Superior temporal gyrus (tissue), 1 donor: ENCODE results near the gene CIT.

ENCODE experiments used
- DNase-seq: peaks from one replicate; pipeline ENCODE4 v3.0.0-alpha.2; 2016; ENCODE audit errors: extremely low spot score

The CIT gene

DNA sequence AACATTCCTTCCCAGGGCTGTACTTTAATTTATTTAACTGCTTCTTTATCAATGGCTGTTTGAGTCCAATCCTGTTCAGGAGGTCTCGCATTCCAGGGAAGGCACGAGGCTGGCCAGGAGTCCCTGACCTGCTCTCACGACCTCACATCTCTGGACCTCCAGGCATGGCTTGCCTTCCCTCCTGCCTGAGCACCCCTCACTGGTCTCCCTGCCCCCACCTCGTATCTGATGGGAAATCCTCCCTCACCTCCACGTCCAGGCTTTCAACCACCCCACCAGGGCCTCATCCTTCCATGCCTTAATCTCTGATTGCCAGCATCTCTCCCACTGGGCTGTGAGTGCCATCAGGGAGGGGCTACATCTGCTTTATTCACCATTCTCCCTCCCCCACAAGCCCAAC is 180.2 kb downstream of the CIT start:
- DNase-seq = no peak

DNA sequence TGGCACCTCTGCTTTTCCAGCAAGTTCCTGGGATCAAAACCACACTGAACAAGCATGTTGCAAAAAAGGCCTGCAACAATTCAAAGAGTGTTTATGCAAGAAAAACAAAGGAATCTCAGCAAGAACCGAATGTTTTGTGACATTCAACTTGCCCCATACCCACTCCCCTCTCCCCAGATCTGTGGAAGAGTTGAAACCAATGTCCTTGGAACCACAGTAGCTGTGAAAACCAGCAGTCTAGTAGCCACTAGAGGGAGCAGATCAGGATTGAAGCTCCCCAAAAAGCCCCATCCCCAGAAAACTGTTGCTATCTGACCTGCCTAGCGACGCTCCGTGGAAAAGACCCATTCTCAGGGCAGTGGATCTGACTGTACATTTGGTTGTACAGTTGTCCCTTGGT is 182.1 kb downstream of the CIT start:
- no peak for DNase-seq

DNA sequence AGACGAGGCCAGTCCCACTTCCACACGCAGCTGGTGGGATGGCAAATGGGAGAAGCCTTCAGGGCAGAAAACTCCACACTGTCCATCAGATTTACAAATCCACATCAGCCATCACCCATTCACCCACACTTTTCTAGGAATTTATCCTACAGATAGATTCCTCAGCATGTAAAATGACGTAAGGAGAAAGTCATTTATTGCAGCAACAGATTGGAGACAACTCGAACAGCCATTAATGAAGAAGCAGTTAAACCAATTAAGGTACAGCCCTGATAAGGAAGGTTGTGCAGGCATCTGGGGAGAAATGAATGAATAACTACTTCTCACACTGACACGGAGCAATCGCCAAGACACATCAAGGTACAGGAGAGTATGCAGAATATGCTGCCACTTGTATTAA is 183.0 kb downstream of the CIT start:
- DNase-seq = no peak

DNA sequence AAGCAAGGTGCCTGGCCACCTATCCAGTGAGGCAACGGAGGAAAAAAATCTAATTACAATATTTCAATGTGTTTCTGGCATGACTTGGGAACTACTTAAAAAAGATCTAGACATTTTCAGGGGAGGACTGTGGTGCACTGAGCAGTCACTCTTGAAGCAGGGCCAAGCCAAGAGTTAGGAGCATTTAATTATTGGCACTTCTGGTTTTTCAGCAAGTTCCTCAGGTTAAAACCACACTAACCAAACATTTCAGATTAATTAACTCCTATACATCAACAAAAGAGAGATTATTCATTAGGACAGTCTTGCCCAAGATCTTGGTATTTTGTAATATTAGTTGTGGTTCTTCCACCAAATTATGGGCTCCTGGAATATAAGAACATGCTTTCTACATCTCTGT is 183.6 kb downstream of the CIT start:
- no peak for DNase-seq

DNA sequence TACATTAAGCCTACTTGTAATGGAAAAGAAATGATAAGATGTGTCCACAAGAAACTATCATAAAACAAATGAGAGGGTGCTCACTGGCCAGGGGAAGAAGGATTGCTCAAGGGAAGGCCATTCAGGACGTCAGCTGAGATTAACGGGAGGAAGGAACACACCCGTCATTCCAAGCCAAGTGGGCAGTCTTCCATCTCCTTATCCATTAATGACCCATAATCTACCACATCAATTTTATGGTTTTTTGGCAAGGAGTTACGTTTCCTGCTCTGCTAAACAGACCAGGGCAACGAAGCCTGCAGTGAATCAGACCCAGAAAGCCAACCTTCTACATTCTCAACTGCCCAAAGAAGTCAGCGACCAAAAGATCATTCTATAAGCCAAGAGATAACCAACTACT is 184.1 kb downstream of the CIT start:
- DNase-seq = no peak

DNA sequence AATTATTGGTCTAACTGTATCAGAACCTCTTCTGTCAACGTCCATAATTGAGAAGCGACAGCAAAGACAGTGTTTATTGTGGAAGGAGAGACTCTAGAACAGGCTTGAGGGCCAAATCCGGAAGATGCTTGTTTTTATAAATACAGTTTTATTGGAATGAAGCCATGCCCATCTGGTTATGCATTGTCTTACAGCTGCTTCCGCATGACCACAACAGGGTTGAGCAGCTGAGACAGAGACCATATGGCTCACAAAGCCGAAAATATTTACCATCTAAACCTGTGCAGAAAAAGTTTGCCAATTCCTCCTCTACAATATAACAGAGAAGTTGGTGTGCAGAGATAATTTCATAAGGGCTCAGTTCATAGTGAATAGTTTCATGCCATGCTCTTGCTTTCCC is 184.7 kb downstream of the CIT start:
- DNase-seq = peak; percentile 40

DNA sequence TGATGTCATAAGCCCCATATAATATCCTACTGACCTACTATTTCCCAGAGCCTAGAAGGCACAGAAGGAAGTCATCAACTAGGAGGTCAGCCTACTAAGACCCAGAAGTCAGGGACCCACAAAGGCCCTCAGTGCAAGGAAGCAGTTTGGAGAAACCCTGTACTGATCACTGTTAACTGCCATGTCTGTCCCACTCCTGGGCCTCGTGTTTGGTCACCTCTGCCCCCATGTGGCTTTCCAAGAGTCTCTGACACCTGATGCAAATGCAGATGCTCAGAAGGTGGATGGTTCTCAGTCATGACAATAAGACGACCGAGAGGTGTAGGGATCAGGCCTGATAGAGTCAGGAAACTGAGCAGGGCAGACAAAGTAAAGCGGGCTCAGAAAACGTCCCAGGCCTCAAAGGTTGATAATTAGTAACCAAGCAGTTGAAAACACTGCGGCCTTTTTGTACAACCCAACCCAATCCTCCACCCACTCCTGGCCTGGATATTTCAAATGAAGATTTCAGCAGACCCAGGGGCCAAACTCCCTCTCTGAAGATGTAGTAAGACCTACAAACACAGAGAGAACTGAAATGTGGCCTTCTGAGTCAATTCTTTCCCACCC is 185.8 kb downstream of the CIT start:
- DNase-seq = no peak

DNA sequence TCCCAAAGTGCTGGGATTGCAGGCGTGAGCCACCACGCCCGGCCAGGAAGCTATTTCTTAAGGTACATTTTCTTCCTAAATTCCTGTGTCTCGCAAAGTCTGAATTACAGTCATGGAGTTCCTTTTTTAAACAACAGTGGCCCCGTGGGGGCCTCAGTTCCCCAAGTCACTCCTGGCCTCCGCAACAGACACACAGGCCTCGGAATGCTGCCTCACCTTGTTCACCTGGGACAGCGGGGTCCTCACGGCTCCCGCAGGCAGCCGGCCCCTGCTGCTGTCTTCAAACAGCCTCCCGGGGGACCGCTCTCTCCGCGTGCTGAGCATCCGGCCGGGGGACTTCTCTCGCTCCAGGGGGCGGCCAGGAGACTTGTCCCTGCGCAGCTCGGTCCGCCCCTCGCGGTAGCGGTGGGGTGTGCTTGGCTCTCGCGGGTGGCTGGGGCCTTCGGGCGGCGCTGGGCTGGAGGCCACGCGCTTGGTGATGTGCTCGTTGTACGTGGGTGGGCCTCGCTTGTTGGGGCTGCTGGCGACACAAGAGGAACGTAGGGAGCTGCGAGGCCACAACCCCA is 187.1 kb downstream of the CIT start:
- no peak for DNase-seq

DNA sequence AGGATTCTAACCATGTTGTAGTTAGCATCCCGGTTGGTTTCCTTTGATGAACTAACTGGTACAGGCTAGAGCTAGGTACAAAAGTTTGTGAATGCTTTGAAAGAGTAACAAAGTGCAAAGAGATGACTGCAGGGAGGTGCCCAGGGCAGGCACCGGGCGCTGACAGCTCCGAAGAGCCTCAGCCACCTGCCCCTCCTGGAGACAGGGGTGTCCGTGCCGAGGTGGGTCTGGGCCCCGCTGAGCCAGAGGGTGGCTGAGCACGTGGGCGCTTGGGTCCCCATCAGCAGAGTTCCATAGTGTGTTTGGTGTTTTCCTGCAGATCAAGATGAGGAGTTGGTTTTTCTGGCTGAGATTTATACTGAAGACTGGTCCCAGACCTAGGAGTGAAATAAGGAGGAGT is 189.2 kb downstream of the CIT start:
- DNase-seq = no peak

DNA sequence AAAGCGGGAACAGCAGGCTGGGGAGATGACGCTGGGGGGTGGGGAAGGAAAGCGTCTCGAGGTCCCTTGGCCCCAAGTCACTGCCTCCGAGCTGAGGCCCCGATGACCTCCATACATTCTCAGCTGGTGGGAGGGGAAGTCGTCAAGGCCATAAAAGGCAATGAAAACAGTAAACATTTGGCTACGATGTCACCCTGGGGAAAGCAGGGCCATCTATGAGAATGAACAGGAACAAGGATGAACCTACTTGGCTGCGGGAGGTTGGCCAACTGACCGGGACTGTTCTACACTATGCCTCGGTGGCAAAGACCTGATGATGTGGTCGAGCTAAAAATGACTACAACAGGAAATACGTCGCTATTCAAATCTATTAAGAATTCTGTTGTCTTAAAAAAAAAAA is 189.7 kb downstream of the CIT start:
- no peak for DNase-seq

DNA sequence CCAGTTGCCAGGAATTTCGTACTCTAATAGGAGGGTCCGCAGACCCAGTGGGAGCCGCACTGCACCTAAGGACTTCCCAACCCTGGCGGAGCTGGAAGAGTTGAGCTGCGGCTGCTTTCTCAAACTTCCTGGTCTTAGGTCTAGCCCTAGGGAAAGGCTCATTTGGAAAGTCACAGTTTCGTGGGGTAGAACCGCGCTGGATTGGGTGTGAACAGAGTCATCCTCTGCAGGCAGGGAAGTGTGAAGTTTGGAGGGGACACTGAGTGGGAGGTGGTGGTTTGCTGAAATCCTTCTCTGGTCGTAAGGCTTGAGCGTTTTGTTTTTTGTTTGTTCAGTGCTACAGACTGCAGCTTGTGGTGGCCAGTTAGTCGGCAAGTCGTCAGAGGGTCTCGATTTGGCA is 190.3 kb downstream of the CIT start:
- DNase-seq = peak; percentile 48

DNA sequence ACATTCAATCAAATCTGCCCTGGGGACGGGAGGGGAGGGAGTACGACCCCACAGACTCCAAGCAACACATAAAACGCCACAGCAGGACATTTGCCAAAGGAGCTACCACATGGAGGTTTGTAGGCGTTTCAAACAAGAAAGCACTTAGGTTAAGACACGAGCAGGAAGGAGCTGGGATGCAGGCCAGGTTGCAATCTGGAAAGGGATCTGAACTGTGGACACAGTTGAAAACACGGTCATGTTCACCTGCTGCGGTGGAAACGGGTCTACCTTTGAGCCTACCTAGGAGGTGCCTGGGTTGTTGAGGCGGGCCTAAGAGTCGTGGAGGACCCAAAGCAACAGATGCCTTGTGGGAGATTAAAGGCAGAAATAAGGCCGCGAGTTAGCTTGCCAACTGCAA is 190.8 kb downstream of the CIT start:
- no peak for DNase-seq

DNA sequence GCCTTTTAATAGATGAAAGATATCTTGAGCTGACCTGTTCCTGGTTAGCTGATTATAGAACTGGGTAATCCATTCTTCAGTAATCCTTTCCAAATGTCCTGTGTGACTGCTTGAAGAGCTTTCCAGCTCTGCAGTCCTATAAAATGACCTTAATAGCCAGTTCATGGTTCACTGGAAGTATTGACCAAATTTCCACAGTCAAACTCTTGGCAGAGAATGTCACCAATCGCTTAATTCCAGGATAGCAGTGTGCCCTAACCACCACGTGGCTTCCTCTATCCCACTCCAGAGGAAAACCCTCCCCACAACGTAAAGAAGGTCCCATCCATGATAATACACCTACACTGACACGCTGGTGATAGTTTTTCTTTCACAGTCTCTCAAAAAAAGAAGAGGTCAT is 191.7 kb downstream of the CIT start:
- no peak for DNase-seq

DNA sequence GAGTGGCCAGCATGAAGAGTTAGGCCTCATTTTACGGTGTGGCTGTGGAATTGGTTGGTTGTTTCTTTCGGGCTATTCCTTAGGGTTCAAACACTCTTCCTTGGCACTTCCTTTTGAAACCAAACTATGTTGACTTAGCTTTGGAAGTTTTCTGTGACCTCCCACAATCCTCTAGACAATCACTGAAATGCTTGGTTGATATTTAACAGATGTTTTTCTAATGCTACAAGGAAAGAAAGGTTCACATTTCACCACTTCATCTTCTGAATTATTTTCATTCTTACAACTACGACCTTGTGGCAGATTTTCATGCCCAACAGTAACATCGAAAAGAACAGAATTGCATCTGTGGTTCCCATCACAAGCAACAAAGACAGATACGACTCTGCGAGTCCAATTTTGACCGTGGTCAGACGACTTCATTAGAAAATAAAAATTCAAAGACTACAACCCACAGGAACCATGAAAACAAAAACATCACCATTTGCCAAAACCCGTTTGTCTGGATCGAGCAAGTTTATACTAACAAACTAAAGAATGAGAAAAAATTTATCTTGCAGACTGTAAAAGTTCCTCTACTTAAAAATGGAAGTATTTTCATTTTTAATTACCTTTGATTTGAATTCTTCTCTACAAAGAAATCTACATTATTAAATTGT is 192.3 kb downstream of the CIT start:
- DNase-seq = no peak

DNA sequence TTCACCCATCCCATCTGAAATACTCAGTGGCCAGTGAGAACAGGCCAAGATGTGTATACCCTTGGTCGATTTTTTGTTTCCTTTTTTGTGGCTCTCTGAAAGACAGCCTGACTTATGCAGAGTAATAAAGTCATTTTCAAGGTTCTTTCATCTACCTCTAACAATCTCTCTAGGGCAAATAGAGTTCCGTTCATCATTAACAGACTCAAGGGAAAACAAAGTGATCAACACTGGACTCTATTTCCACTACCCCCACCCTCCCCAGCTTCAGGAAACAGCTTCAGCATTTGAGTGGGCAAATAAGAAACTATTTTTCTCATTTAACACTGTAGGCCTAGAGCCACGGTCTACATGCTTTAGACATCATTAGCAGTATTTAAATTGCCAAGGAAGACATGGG is 193.3 kb downstream of the CIT start:
- DNase-seq = no peak

DNA sequence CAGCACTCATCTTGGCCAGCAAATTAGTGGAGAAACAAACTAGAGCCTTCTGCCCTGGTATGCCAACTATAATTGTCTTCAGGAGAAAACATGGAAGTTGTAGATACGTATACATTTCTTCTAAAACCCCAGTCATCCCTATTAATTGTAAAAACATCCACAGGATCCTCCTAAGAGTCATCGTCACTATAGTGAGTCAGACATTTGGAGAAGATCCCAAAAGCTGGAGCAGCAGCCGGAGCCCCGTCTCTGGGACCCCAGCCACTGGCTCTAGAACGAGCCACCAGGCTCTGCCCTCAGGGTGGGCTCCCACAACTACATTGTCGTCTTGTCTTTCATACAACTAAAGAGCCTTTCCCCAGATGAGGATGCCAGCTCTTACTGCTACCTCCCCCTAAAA is 193.7 kb downstream of the CIT start:
- no peak for DNase-seq

DNA sequence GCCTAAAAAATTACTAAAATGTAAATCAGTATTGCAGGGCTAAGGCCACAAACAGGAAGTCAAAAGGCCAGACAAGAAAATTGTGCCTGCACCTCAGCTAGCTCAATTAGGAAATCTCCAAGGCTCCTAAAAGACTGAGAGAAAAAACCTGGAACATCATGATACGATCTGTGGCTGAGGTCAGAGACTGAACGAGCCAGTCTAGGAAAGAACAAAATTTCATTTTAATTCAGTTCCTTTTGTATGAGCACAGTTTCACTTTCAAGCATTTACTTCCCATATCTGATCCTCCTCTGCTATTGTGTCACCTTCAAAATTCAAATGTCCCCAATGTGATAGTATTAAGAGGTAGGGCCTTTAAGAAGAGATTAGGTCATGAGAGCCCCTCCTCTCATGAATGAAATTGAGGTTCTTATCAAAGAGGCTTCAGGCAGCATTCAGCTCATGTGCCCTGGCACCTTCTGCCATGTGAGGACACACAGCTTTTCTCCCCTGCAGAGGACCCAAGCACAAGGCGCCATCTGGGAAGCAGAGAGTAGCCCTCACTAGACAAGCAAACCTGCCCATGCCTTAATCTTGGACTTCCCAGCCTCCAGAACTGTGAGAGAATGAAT is 194.4 kb downstream of the CIT start:
- DNase-seq = no peak

DNA sequence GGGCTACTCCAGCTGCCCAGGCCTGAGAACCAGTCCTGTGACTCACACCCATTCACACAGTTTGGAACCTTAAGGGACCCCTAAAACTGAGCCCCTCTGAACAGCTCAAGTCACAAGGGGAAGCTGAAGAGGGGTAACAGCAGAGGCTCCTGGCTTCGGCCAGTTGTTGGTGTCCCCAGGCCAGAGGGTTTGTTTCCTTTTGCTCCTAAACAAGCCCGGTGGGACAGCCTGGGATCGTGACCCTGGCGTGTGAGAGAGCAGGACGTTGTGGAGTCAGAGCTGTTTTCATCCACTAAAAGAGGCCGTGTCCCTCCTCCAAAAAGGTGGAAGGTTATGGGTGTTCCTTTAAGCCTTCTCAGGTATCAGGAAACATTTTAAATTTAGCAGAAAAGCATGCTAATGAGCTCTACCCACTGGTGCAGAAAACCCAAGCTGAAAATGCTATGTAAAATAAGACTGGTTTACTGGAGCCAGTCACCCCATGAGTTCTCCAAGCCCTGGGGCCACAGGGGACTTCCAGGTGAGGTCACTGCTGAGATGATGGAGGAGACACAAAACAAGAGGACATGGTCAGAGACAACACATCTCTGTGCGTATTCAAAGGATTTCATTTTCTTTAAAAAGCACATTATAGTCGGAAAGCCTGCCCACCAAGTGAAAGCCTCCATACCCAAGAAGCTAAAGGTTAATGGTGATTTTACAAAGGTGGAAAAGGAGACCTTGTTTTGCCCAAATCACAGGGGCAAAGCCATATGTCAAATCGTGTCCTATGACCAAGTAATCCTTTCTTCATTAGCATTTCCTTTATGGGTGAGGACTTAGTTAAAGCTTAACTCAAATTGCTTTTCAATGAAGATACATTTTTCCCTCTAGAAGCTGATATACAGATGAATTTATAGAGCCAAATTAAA is 195.1 kb downstream of the CIT start:
- DNase-seq = no peak

DNA sequence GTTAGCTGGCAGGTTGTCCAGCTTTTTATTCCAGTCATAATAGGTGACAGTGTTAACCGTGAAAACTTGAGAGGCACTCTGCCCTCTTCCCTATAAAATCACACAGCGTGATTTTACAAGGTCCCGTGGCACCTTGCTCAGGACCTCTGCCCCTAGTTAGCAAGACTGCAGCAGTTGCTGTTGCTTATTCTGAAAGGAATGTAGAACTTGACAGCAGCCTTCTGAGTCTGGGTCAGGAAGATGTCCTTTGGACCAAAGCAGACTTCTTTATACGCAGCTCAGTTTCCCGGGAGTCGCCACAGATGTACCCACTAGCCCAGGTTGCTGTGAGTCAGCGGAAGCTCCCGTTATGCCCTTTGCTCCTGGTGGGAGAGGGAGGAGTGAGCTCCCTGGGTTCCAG is 196.0 kb downstream of the CIT start:
- DNase-seq = no peak

DNA sequence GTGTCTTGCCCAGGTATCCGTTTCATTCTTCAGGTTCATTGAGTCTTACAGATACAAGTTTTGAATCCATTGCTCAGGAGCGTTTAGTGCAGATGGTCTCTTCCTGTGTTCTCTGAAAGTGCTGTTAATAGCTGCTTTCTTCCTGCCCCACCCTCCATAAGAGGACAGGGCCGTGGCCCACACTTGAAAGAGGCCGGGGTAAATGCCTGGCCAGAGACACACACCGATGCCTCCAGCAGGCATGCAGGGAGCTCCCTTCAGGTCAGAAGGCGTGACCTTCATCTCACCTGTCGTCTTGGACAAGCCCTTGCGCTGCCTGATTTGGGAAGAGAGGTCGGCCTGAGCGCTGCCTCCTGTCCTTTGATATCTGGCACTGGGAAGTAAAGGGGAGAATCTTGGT is 197.6 kb downstream of the CIT start:
- DNase-seq = no peak

DNA sequence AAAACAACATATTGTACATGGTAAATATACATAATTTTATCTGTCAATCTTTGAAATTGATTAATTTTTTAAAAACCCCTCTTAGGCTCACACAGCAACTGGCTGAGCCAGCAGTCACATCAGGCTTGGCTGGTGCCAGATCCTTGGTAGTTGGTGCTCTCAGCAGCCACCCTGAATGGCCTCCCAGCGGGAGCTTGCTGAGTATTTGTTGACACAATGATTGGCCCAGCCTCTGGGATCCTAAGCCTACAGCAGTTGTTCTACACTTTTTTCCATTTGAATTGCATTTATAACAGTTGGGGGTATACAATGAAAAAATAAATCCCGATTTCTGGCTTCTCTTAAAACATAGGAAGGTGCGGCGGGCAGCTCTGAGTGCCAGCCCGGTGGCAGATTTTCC is 198.0 kb downstream of the CIT start:
- no peak for DNase-seq

DNA sequence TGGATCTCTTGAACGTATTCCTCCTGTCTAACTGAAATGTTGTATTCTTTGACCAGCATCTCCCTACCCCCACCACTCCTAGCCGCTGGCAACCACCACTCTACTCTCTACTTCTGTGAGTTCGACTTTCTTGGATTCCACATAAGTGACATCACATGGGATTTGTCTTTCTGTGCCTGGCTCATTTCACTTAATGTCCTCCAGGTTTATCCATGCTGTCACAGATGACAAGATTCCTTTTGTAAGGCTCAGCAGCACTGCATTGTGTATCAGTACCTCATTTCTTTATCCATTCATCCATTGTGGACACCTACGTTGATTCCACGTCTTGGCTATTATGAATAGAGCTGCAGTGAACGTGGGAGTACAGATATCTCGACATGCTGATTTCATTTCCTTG is 198.7 kb downstream of the CIT start:
- DNase-seq = no peak
